T-helper 22 cell (primary cell): ENCODE results near the gene PHOX2A.

Experiments
- DNase-seq: peaks from one replicate; pipeline ENCODE4 v3.0.0-alpha.2; 2020; ENCODE audit warnings: low read depth

Gene PHOX2A

GRCh38 chr11:72249961-72250360 lies 6.0 kb upstream of the PHOX2A start:
- DNase-seq: no peak

DNA sequence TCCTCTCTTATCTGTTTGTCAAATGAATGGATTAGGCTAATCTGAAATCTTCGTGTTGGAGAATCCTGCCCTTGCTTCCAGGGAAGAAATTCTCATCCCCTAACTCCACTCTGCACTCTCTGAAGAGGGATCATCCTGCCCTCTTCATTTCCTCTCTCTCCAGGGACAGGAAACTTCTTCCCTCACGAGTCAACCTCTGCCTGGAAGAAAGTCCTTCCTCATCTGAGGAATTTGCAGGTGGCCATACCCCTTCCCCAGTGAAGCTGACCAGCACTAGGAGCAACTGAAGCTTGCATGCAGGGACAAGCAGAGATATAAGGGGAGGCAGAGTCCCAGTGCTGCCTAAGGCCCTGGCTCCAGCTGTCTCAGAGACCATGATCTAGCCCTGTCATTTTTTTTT lies 3.6 kb upstream of the PHOX2A start:
- DNase-seq: no peak

DNA sequence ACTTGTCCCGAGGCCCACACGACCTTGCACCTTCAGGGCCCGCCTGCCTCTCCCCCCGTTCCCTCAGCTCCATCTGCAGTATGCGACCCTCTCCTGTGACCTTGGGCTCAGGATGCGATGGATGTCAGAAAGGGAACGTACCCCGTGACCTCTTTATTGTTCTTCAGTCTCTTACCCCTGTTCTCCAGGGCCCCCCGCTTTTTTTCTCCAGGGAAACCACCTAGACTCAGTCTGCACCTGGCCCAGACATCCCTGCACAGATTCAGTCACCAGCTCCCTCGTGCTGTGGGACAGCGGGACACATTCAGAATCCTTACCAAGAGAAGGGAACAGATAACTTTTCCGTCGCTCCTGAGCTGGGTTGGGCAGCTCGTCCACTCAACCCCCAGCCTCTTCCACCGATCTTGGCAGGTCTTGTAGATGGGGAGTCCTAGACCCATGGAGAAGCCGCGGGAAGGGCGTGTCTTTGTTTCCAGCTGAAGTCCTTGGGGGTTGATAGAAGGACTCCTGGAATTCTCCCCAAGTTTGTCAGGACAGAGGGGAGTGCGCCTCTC lies 1.4 kb upstream of the PHOX2A start:
- no peak for DNase-seq

GRCh38 chr11:72244361-72245262 lies 636 bp upstream of the PHOX2A start:
- DNase-seq: no peak

DNA sequence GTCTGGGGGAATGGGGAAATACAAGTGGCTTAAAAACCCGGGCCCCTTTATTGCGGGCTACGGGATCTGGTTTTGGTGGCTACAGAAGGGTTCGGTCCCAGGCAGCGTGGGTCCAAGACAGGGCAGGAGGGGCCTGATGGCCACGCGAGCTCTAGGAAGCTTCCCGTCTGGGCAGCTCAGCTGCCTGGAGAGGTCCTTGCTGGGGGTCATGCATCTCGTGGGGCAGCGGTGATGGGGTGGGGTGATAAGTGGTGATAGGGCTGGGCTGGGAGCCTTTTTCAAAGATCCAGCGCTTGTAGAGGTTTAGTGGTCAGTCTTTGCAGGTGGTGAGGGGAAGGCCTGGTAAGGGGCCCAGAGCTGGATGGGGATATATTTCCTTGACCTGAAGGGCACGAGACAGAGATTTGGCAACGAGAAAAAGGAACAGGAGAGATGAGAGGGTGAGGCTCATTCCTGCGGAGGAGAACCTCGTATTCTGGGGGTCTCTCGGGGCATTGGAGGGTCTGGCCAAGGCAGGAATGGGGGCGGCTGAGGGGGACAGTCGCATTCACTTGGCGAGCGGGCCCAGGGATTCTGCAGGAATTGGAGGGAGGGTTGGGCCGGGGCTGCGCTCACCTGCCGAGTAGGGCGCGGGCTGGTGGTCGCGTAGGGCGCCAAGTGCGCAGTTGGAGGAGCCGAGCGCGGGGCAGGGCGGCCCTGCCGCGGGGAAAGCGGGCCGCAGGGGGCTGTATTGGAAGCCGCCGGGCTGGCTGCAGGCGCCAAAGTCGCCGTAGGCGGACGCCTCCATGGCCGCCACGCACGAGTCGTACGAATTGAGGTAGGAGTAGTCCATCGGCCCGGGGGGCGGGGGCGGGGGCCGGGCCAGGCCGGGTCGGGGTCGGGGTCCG lies 560 bp downstream of the PHOX2A start:
- DNase-seq: no peak

GRCh38 chr11:72242141-72242540 lies 1.8 kb downstream of the PHOX2A start:
- no peak for DNase-seq

- no peak for DNase-seq
Measured at GRCh38 chr11:72241291-72241781, 2.6 kb downstream of the PHOX2A start.

GRCh38 chr11:72240461-72241290 lies 3.3 kb downstream of the PHOX2A start:
- no peak for DNase-seq

- DNase-seq: no peak
Measured at GRCh38 chr11:72239849-72240460, 4.0 kb downstream of the PHOX2A start.

DNA sequence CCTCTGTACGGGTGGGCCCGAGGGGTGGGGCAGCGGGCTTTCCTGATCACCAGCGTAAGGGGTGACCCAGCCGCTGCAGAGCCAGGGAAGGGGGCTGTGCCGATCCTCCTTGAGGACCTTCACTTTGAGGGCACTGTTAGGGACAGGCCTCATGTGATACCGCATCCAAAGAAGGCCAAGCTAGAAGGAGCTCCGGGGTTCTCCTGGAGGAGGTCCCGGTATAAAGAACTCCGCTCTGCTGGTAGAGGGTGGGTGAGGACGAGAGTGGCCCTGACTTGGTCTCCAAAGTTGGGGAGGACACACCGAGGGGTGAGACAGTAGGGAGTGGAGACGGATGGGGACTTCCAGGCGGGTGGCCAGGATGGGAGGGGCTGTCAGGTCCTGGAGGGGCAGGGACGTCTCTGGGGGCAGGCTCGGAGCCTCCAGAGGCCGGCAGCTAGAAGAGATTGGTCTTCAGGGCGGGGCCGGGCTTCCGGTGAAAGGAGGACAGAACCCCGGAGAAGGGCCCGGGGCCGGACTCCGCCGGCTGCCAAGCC lies 4.6 kb downstream of the PHOX2A start:
- DNase-seq: no peak

GRCh38 chr11:72238492-72239312 lies 5.3 kb downstream of the PHOX2A start:
- DNase-seq: no peak

DNA sequence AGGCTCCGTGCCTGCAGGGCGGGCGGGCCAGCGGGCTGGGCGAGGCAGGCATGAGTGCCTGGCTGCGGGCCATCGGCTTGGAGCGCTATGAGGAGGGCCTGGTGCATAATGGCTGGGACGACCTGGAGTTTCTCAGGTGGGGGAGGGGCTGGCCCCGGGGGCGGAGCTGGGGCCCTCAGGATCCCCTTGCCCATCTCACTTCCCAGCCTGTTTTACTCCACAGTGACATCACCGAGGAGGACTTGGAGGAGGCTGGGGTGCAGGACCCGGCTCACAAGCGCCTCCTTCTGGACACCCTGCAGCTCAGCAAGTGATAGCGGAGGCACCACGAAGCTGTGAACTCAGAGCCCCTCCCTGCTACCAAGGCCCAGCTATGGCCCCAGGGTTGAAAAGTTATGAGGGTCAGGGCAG lies 5.9 kb downstream of the PHOX2A start:
- no peak for DNase-seq

- no peak for DNase-seq
Measured at GRCh38 chr11:72237112-72237931, 6.7 kb downstream of the PHOX2A start.

- DNase-seq: no peak
Measured at GRCh38 chr11:72236774-72237111, 7.2 kb downstream of the PHOX2A start.

DNA sequence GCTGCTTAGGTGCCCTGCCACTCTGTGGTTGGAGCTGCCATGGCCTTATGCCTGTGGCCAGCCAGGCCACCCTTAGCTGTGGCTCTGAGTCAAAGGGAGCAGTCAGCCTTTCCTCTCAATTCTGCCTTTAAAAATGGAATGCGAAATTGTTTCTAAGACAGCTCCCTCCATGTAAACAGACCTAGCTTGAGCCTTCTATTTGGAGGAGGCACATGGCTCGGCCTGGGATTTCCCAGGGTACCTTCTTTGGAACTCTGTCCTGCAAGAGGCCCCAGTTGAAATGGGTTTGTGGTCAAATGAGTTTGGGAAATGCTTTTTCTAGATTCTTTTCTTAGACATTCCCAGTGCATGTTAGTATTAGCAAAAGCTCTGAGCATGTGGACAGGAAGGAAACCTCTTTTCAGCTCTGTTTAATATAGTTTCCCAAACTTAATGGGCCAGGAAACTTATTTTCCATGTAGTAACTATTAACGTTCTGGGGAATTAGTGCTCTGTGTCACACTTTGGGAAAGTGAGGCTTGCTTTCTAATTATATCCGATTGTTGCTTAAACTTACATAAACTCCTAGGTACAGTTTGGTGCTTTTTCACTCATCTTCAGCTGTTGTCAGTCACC lies 7.8 kb downstream of the PHOX2A start:
- DNase-seq: no peak

GRCh38 chr11:72235351-72236057 lies 8.5 kb downstream of the PHOX2A start:
- no peak for DNase-seq

GRCh38 chr11:72234920-72235319 lies 9.1 kb downstream of the PHOX2A start:
- DNase-seq: no peak

DNA sequence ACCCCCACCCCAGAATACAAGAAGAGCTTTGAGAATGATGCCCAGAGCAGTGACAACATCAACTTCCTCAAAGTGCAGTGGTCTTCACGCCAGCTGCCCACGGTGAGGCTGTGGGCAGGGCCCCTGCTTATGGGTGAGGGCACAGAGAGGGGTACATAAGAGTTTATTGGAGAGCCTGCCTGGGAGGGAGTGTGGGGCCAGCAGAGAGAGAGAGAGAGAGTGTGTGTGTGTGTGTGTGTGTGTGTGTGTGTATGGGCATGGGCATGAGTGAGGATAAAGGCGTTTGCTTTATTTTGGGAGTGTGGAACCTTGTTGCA lies 9.5 kb downstream of the PHOX2A start:
- no peak for DNase-seq
